Stimulated activated CD8-positive, alpha-beta memory T cell treated with anti-CD3 and anti-CD28 coated beads, Interleukin-7, amount 100 ng/mL, for 4 hours (primary cell): Measurements from ENCODE around the gene ABLIM2.
A peak's percentile ranks its signal among the peaks of the same experiment; 100 is the strongest.

Source experiments
- DNase-seq, 2 donors: peaks; one replicate each; pipeline ENCODE4 v3.0.0-alpha.2; 2020; ENCODE audit warnings: low read depth in 2 of 2

Gene ABLIM2

DNA sequence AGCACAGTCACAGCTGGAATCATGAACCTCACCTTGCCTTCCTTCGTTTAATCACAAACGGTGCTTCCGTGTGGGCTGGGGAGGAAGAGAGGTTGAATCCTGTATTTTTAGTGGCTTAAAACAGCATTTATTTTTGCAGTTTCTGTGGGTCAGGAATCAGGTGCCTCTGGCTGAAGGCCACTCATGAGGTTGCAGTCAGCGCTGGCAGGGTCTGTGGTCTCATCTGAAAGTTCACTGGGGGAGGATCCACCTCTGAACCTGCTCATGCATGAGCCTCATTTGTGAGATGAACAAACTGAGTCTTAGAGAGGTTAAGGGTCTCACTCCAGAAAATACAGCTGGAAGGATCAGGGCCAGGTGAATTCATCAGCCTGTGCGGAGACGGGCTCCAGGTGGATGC, 17.1 kb upstream of the ABLIM2 start:
- no peak for DNase-seq

- DNase-seq: no peak
Measured at GRCh38 chr4:8174970-8175369, 16.4 kb upstream of the ABLIM2 start.

DNA sequence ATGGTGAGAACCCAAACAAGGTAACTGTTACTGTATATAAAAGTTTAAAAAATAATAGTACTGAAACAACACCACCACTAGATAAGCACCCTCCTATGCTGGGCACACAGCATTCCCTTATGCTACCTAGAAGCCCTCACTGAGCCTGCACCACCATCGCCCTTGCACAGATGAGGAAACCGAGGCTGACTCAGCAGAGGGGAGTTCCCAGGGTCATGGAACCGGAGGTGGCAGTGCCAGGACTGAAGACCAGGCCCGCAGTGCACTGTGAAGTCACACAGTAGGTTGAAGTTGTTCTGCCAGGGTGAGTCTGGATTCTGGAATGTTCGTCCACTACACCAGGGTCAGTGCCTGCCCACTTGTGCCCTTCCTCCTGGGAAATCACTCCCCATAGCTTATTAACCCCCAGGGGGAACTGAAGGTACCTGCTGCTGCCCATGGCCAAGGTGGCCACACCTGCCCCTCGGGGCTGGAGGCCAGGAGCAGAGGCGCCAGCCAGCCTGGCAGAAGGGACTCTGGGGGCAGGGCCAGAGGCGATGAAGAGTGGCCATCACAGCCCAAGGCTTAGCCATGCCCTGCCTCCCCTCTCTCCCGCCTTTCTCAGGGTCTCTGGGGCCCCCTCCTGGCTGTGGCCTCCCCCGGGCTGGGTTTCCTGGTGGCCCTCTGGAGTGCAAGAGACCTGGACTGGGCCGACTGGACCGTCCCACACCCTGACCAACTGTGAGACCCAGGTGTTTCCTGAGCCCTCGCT, 15.1 kb upstream of the ABLIM2 start:
- no peak for DNase-seq

GRCh38 chr4:8171984-8172924, 13.6 kb upstream of the ABLIM2 start:
- DNase-seq: peak in 1 of 2 donors; percentile 7

- no peak for DNase-seq
Measured at GRCh38 chr4:8171266-8171665, 12.7 kb upstream of the ABLIM2 start.

DNA sequence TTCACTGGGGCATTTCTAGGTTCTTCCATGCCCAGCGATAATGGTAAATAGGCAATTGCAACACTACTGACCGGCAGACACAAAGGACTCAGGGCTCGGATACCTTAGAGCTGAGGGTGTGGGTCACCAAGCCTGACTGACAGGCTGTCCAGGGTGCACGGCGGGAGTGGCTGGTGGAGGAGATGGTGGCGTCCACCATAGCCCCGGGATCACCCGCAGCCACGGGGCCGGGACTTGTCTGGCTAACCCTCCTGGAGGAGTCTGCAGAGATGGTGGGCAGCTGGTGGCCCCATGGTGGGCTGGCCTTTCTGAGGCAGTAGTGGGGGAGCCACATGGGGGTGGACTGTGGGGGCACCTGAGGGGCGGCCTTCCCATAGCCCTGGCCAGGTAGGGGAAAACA, 11.7 kb upstream of the ABLIM2 start:
- no peak for DNase-seq

DNA sequence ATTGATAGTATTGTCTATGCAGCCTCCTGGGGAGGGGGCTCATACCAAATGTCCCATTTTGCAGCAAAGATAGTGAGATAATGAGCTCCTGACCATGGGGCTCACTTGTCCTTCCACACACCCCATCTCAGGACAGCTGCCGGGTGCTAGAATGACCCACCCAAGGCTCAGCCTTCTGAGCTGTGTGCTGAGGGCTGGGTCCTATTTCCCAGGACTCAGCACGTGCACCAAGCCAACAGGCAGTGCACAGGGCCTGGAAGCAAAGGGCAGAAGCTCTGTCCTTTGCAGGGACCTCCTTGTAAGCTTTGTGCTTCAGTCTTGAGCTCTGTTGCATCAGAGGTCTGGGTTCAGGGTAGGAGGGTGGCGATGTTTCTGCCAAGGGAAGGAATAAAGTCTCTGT, 11.2 kb upstream of the ABLIM2 start:
- no peak for DNase-seq

DNA sequence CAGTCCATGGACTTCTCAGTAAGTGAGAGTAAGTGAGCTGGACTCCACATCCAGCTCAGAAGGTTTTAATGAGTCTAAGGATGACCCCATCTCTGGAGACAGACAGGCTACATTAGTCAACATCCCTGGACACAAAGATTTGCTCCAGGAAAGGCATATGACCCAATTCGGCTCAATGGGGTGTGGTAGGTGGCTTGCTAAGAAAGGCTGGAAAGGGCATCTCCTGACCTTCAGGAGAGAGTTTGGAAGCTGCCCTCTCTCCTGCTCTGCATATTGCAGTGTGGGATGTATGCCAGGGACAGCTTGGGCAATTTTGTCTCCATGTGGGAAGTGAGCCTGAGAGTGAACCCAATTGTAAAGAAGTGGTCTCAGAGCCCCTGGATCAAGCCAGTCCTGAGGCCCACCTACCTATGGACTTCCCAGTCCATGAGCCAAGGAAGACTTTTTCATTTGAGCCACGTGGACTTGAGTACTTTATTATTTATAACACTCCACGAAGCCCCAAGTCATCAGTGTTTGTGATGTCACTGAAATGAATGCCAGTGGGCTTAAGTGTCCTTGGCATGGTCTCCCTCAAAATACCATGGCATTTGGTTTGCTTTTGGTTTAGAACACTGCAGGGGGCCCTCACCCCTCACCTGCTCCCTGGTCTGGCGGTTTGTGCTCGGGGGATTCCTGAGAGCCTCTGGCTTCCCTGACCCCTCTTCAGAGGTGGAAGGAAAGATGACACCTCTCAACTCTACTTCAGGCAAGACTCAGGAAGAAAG, 10.4 kb upstream of the ABLIM2 start:
- no peak for DNase-seq

DNA sequence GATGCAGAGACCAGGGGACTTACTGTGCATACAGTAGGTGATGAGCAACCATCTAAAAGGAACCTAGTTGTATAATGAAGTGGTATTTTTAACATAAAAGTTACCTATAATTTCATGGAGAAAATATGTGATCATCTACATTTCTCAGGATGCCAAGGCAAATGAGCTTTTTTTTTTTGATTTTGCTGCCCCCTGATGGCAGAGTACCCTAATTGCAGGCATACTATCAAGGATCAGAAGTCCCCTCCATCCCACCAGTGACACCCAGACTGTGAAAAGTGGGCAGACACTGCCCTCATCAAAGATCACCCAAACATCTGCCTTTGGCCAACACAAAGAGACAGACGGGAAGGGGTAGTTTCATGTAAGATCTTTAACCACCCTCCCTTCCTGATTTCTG, 9.6 kb upstream of the ABLIM2 start:
- no peak for DNase-seq

DNA sequence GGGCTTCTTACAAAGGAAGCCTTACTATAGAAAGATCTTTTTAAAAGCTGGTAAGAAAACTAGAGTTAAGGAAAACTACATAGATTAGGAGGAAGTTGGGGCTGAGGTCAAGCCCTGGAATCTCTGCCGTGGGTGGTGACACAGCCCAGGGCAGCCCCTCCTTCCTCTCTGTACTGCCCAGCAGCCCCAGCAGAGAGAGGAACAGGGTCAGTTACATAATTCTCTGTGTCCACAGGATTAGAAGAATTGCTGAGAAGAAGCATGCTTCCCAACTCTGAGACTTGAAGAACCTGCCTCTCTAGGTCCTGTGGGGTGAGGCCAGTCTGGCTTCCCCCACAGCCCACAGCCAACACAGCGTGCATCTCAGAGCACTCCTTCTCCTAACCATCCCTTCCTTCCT, 9.2 kb upstream of the ABLIM2 start:
- DNase-seq: no peak

- DNase-seq: no peak
Measured at GRCh38 chr4:8167291-8167690, 8.7 kb upstream of the ABLIM2 start.

DNA sequence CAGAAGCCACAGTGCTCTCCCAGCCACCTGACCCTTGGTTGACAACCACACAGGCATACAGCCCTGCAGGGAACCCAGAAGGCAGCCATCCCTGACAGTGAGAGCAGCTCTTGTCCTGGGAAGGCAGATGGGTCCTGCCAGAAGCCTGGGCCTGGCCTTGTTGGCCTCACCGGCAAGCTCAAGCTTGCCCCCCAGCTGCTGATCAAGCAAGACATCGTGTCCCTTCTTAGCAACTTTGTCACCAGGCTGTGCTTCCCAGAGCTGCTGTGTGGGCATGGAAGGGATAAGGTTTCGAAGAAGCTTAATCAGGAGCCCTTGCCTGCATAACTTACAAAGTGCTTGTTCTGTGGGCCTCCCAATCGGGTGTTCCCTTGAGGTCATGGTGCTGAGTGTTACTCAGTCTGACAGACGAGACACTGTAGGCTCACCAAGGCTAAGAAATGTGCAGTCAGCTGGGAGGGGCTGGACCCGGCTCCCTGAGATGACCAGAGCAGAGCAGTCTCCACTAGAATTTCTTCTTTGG, 6.8 kb upstream of the ABLIM2 start:
- DNase-seq: no peak

DNA sequence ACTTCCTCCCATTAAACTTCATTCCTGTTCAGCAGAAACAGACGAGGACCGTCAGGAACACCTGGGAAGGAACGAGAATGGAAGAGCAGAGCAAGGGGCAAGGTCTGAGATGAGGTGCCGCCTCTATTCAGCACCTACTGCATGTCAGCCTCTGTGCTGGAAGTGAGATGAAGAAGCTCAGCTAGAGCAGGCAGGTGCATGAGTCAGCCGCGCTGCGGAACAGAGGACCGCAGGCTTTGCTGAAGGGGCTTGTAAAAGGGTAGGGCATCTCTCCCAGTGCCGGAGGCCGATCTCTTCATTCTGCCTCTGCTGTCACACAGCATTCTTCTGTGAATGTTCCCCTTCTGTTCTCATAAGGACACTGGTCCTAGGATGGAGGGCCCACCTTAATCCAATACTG, 6.1 kb upstream of the ABLIM2 start:
- DNase-seq: no peak

DNA sequence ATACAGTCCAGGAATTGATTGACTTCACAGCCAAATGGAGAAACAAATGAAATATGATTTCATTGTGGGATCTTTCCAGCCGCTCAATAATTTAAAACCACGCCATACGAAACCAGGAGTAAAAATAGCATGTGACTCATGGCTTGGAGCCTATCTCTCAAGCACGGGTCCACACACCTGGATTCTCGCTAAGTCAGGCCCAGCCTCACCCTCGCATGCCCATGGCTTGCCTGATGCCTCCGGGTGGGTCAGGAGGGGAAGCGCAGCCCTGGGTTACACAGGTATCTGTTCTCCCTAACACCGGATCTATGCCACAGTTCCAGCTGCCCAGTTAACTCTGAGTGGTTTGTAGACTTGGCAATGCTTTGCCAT, 5.6 kb upstream of the ABLIM2 start:
- DNase-seq: no peak

DNA sequence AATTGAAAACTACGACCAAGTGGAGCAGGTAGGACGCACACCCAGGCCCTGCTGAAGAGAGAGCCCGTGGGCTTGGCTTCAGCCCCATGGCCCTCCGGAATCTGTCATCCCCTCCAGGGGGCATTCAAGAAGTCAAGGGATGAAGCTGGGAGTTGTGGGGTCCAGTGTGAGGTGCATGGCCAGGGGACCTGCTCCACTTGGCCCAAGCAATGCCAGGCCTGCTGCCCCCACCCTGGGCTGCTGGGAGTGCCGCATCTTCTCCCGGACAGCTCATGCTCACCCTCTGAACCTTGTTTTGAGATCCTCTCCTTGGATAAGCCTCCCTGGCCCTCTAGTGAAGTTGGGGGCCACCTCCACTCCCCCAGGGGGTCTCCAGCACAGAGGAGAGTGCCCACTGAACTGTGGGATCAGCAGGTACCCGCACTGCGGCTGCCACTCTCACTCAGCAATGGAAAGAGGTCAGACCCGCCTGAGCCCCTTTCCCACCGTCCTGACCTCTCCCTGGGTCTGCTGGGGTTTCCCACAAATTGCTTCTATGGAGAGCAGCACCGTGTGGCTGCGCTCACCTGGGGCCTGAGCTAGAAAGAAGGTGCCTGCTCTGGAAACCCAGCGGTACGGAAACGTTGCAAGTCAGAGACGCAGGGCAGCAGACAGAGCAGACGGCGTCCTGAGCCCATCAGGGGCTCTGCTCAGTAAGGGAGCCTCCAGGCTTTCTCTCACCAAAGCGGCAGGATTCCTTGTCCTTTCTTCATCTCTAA, 5.0 kb upstream of the ABLIM2 start:
- DNase-seq: no peak

DNA sequence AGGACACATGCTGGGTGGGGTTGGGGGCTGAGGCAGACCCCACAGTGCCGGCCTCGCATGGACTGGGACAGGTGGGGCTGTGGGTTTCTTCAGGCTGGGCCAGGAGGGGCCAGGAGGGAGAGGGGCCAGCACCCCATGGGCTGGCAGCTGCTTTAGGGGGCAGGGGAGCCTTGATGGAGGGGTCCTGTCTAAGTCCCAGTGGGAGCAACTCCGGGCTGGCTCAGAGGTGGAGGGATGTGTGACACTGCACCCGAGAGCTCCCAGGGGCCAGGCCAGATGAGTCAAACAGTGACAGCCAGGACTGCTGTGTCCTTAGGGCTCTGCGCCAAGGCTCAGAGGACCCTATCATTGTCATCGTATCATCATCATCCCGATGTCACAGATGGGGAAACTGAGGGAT, 4.4 kb upstream of the ABLIM2 start:
- DNase-seq: no peak

DNA sequence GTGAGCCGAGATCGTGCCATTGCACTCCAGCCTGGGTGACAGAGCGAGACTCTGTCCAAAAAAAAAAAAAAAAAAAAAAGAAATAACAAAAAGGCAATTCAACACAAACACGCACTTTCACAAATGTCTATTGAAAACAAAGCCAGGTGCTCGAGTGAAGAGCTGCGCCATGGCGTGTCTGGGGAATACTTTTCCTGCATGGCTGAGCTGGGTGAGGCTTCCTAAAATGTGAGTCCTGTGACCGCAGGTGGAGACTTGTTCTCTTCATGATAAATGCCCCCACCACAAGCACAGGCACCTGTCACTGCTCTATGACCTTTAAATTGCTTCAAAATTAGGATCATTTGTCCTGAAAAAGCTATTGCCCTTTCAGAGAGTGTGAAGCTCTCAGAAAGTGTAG, 4.0 kb upstream of the ABLIM2 start:
- DNase-seq: no peak

- DNase-seq: no peak
Measured at GRCh38 chr4:8160572-8160971, 2.0 kb upstream of the ABLIM2 start.

GRCh38 chr4:8160233-8160560, 1.6 kb upstream of the ABLIM2 start:
- no peak for DNase-seq

GRCh38 chr4:8159537-8160232, 1.1 kb upstream of the ABLIM2 start:
- DNase-seq: no peak
